ENCODE data around the gene EML3. TPM values are rescaled to one million over a fixed set of nuclear protein-coding genes. Genes with fewer than 3 reads are reported as not detected.

Gene EML3
- total RNA-seq, 2 experiments from 2014 or later = 126 to 131 TPM

DNA sequence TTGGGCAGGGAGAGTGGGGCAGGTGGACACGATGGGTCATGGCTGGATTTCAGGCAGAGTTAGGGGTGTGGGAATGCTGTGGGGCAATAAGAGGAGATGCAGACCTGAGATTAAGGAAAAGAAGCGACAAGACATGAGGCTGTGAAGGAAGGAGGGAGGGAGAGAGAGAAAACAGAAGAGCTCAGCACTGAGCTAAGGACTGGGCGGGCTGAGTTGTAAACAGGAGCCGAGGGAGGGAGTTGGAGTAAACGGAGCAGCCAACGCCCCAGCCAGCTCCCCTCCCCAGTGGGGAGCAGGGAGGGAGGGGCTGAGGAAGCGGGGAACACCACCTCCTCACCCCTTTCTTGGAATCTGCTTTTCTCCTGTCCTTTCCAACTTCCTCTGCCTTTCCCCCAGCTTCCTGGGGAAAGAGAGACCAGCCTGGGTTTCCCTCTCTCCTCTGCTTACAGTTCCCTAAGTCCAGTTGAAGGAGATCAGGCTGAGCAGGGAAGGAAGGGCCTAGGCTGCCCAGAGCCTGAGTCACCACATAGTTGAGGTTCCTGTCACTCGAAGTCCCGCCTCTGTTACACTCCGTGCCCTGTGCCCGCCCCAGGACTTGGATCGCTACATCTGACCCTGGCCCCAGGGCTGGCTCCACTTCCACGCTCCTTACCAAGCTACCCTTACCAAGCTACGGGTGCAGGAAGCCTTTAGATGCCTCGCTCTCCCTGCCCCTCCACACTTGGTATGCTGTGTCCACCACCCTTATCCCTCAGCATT lies 59.3 kb downstream of the EML3 start:
- ChIA-PET CTCF (interaction anchor here (1.0 to 4.0 kb wide), 4 partner anchors 10 to 128 kb away, joined by 3 to 37 read pairs (median 6); no protein-coding TSS in a partner anchor), POLR2A (interaction anchor here (0.7 to 2.3 kb wide), 3 partner anchors 10 to 119 kb away, joined by 3 to 14 read pairs (median 4); partner anchors contain the start of genes LBHD1 and UQCC3)

DNA sequence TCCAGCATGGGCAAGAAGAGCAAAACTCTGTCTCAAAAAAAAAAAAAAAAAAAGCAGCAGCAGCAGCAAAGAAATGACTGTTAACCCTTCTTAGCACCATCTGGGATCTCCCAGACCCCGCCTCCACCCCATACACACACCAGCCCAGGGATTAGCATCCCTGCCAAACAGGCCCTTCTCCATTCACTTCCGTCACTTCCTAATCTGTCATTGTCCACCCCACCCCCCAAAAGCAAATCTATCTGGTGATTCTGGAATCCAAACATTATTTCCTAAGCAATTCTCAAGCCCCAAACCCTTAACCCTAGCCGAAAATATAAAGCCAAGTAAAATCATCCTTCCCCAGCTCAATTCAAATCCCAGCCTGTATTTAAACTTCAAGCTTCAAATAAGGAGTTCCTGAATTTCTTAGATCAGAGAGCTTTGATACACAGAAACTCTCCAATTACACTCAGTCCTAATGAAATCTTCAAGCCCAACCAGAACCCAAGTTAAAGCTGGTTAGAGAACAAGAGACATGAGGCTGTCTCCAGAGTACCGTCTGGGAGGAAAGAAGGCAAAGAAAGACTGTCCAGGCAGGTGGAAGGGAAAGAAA lies 60.0 kb downstream of the EML3 start:
- CTCF ChIA-PET = interaction anchor here (0.7 to 4.0 kb wide), 6 partner anchors 9 to 292 kb away, joined by 3 to 37 read pairs (median 8); no protein-coding TSS in a partner anchor
- POLR2A ChIA-PET = interaction anchor here (0.6 to 2.3 kb wide), 4 partner anchors 9 to 160 kb away, joined by 3 to 14 read pairs (median 4); partner anchors contain the start of genes LBHD1 and UQCC3

Other genes starting within 250 kb of the EML3 start
- gene SCGB1A1, start 193.7 kb downstream of the EML3 start, total RNA-seq = not detected
- gene AHNAK, start 66.0 kb downstream of the EML3 start, total RNA-seq = 10 to 100 TPM; 70.7 to 75.1 TPM
- 1,000 to 10,000 TPM; 1,860 to 1,862 TPM for gene EEF1G, start 38.9 kb downstream of the EML3 start, total RNA-seq
- 10 to 100 TPM; 30.9 to 33.0 TPM for gene TUT1, start 21.3 kb downstream of the EML3 start, total RNA-seq
- 100 to 1,000 TPM; 214 to 216 TPM for gene MTA2, start 10.9 kb downstream of the EML3 start, total RNA-seq
- 1 to 10 TPM; 3.0 to 3.2 TPM for gene ROM1, start 482 bp upstream of the EML3 start, total RNA-seq
- 10 to 100 TPM; 72.5 to 77.8 TPM for gene B3GAT3, start 9.2 kb upstream of the EML3 start, total RNA-seq
- gene GANAB, start 33.8 kb upstream of the EML3 start, total RNA-seq = 100 to 1,000 TPM; 214 to 215 TPM
- 10 to 100 TPM; 43.9 to 44.5 TPM for gene INTS5, start 40.5 kb upstream of the EML3 start, total RNA-seq
- 100 to 1,000 TPM; 160 to 172 TPM for gene C11orf98, start 52.4 kb upstream of the EML3 start, total RNA-seq
- 10 to 100 TPM; 46.9 to 51.0 TPM for gene CSKMT, start 52.5 kb upstream of the EML3 start, total RNA-seq
- 1 to 10 TPM; 5.3 to 6.0 TPM for gene UQCC3, start 58.9 kb upstream of the EML3 start, total RNA-seq
- 10 to 100 TPM; 21.3 to 24.6 TPM for gene LBHD1, start 59.5 kb upstream of the EML3 start, total RNA-seq
- 100 to 1,000 TPM; 129 TPM for gene UBXN1, start 66.3 kb upstream of the EML3 start, total RNA-seq
- gene LRRN4CL, start 76.8 kb upstream of the EML3 start, total RNA-seq = under 1 TPM; 0.10 to 0.13 TPM
- gene BSCL2, start 94.6 kb upstream of the EML3 start, total RNA-seq = 10 to 100 TPM; 32.9 to 39.1 TPM
- not detected for gene GNG3, start 94.9 kb upstream of the EML3 start, total RNA-seq
- 10 to 100 TPM; 56.2 to 61.9 TPM for gene HNRNPUL2, start 114.7 kb upstream of the EML3 start, total RNA-seq
- gene TTC9C, start 115.7 kb upstream of the EML3 start, total RNA-seq = 10 to 100 TPM; 31.6 to 33.2 TPM
- 1 to 10 TPM; 9.3 to 9.8 TPM for gene ZBTB3, start 141.4 kb upstream of the EML3 start, total RNA-seq
- 100 to 1,000 TPM; 137 to 146 TPM for gene POLR2G, start 148.8 kb upstream of the EML3 start, total RNA-seq
- 10 to 100 TPM; 17.5 to 18.6 TPM for gene TAF6L, start 158.6 kb upstream of the EML3 start, total RNA-seq
- 10 to 100 TPM; 36.1 to 42.7 TPM for gene TMEM179B, start 174.6 kb upstream of the EML3 start, total RNA-seq
- 10 to 100 TPM; 12.4 to 13.1 TPM for gene TMEM223, start 179.2 kb upstream of the EML3 start, total RNA-seq
- 10 to 100 TPM; 93.1 to 95.4 TPM for gene NXF1, start 192.7 kb upstream of the EML3 start, total RNA-seq
- 10 to 100 TPM; 24.9 to 27.0 TPM for gene STX5, start 219.3 kb upstream of the EML3 start, total RNA-seq
- 1 to 10 TPM in 1 of 2 experiments, not detected in 1; 1.4 TPM for gene TEX54, start 220.1 kb upstream of the EML3 start, total RNA-seq
- gene WDR74, start 226.8 kb upstream of the EML3 start, total RNA-seq = 100 to 1,000 TPM; 122 to 124 TPM

All from activated CD8-positive, alpha-beta memory T cell treated with anti-CD3 and anti-CD28 coated beads for 36 hours (primary cell).